HG02938 (cell line): ENCODE measurements around the gene LAMTOR3.
"Not testable (repeated sequence)": the region's sequence is repeated elsewhere in the genome, so short reads cannot be mapped to it uniquely, and the experiment has no call there.

Experiments used
- ATAC-seq: cut with Tn5 transposase; IDR thresholded peaks from one replicate; pipeline ENCODE4 v1.9.1; 2021; ENCODE audit warnings: mild to moderate bottlenecking, moderate library complexity; ENCODE audit not compliant: unreplicated experiment

The LAMTOR3 gene

GRCh38 chr4:99832758-99833157 lies 61.5 kb downstream of the LAMTOR3 start:
- no peak for ATAC-seq

- ATAC-seq: no peak
Observed at GRCh38 chr4:99832321-99832720, 61.9 kb downstream of the LAMTOR3 start.

- not testable (repeated sequence) for ATAC-seq
Observed at GRCh38 chr4:99830051-99830450, 64.2 kb downstream of the LAMTOR3 start.

- ATAC-seq: no peak
Observed at GRCh38 chr4:99828477-99828876, 65.8 kb downstream of the LAMTOR3 start.
